M059J (cell line): ENCODE data around the gene SPATA13. TPM values are rescaled to one million over a fixed set of nuclear protein-coding genes. Genes with fewer than 3 reads are reported as not detected.

Source experiments
- DNase-seq: peaks from one replicate; pipeline ENCODE4 v3.0.0-alpha.2; 2012; ENCODE audit warnings: low read depth
- total RNA-seq: library from RNA; depleted of rRNA; stranded (reverse); fragments of >200 nt; shearing (Covaris generic); gene quantifications from 2 replicates; pipeline ENCODE4 v1.2.3, GENCODE V29; 2014

The SPATA13 gene
- total RNA-seq, 1 experiment from 2014 or later, result 7.1 TPM

DNA sequence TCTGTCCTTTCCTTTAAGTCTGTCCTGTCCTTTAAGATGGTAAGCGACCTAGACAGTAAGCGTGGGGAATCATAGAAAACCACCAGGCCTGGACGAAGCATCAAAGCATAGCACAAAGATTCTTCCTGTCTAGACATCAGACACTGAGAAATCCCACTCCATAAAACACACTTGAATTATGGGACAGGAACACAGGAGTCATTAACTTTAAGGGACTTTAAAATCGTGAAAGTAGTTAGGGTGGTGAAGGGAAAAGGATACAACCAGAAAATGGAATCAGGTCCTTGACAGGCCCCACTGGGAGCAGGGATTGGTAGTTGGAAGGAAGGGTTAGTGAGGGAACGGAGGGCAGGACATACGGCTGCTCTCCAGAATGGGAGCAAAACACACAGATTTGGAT is 117.2 kb downstream of the SPATA13 start:
- no peak for DNase-seq

DNA sequence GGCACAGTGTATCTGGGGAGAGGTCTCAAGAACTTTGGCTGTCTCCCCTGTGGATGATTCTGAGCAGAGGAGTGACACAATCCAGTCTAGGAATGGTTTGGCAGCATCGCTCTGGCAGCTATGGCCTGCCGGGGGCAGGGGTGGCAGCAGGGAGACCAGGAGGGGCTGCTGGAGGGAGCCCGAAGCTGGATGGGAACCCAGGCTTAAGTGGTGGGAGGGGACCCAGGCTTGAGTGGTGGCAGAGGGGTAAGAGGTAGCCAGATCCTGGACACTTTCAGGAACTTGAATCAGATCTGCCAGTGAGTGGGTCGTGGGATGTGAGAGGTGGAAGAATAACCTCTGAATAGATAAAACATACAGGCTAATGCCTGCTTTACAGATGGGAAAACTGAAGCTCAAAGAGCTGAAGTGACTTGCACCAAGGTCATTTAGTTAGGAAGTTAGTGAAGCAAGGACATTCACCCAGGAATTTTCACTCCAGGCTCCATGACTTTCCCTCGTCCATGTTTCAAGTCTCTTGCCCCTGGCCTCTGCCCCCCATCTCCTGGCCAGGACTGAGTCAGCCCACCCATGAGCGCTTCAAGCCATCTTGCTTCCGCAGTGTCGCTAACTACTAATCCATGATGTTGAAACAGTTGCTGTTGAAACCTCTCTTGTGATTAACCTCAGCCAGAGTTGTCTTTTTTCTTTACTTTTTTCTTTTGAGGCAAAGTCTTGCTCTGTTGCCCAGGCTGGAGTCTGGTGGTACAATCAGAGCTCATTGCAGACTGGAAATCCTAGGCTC is 119.0 kb downstream of the SPATA13 start:
- DNase-seq, result no peak

DNA sequence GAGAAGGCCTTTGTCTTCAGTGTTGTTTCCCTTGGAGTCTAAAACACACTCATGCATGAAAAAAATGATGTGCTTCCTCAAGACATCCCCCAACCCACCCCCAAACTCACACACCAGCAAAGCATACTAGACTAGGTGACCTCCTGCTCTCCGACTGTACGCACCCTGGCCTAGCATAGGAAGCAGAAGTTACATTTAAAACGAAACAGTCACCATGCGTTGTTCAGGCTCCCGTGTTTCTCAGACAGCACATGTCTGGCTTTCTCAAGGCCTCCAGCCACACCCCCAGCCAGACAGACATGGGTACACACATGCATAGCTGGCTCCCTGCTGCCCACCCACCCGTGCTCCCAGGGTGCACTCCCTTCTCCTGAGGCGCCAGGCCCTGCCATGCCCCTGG is 120.2 kb downstream of the SPATA13 start:
- no peak for DNase-seq

DNA sequence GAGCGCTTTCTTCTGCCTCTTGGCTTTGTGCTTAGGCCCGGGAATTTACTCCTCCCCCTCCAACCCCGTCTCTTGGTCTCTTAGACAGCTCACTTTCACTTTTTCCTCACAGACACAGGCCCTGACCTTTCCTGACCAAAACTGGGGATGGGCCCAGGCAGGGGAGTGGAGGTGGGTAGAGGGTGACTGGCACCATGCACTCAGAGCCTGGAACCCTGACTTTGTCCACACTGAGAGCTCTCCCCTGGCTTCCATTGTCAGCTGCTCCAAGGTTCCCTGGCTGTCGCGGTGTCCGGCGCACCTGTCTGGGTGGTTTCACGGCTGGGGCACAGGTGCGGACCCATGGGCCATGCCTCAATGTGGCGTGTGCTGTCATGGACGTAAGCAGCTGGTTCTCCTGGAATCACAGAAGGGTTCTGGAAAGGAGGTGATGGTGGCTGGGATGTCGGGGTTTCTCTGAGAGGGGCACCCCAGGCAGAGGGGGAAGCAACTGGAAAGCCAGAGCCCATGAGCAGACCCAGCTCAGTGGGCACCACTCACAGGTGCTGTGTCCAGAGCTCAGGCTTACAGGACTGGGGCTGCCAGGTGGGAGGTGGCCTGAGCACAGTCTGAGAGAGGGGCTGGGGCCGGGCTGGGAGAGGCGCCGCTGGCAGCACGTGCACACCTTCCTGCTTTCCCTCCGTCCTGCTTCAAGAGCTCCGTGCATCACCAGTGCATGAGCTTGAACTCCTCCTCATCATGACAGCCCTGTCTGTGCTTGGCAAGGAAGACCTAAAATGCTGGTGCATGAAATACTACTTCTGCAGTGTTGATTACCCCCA is 120.9 kb downstream of the SPATA13 start:
- no peak for DNase-seq

DNA sequence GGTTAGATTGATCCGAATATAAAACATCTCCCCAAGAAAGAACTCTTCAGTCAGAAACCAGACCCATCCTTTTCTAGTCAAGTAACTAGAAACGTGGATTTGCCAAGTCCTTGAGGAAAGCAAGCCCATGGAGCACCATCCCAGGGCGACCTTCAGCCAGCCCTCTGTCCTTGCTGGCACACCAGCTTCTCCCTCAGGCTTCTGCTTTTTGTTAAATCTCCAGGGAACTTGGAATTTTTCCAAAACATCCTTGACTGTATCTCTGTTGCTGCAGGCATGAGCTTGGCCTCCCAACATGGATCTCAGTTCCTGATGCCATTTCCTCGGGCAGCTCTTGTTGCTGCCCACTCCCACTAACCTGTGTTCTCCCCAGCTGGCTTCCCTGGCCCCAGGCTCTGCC is 121.7 kb downstream of the SPATA13 start:
- no peak for DNase-seq

DNA sequence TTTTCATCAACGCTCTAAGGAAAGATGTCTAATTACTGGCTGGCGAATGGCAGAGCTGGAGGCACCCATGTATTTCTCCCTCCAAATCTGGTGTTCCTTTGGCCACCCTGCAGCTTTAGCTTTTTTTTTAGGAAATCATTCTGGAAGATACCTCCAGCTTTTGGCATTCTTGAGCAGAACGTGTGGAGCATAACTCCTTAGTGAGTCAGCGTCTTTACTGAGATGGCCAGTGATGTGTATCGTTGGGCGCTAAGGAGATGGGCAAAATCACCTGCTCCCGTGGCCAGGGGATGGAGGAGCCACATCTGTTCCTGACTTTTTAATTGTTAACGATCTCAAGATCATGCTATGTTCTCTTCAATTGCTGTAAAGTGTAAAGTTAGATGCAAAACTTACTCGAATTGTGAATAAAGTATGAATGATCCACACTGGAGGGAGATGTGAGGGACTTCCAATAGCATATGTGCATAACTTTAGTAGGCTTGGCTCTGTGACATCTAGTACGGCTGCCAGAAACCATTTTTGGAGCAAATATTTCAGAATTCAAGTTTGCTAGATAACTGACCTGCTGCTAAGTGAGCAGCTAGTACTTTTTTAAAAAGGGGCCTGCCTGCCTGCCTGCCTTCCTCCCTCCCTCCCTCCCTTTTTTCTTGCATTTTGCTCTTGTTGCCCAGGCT is 124.5 kb downstream of the SPATA13 start:
- no peak for DNase-seq

DNA sequence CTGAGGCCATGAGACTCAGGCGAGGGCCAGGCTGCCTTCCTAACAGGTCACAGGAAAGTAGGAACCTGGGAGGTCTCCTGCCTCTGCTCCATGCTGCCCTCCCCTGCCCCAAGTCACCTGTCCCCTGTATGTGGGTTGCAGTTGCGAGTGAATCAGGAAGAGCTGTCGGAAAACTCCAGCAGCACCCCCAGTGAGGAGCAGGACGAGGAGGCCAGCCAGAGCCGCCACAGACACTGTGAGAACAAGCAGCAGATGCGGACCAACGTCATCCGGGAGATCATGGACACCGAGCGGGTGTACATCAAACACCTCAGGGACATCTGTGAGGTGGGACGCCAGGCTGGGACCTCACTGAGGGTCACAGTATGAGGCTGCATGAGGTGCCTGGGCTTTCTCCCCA is 126.1 kb downstream of the SPATA13 start:
- no peak for DNase-seq

DNA sequence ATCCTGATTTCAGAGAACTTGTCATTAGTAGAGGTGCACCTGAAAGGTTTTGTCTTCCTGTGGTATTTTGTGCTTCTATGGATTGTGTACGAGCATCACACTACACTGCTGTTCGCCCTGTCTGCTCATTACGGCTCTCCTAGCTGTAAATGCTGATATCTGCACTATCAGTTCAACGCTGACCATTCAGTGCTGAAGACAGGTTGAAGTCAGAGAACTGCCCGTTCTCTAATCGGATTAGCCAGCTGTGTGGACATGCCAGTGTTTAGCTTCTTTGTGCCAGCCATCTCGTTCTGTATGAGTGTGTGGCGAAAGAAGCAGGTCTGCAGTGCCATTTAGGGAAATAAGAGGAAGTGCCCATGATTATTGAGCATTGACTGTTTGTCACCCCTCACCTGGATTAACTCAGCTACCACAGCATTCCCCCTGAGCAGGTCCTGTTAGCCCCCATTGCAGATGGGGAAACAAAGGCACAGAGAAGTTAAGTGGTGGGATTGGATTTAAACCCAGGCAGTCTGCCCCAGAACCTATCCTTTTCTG is 127.3 kb downstream of the SPATA13 start:
- DNase-seq, result no peak

DNA sequence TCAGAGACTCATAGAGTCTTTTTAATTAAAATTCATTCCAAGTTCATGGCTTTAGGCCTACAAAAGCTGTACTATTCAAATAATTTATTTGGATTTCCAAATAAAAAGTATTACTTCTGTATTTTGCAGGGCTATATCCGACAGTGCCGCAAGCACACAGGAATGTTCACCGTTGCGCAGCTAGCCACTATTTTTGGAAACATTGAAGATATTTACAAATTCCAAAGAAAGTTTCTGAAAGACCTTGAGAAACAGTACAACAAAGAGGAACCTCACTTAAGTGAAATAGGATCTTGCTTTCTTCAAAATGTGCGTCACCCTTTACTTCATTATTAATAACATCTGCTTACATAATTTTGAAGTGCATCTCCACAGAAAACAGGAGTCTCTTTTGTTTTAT is 128.3 kb downstream of the SPATA13 start:
- DNase-seq, result no peak

DNA sequence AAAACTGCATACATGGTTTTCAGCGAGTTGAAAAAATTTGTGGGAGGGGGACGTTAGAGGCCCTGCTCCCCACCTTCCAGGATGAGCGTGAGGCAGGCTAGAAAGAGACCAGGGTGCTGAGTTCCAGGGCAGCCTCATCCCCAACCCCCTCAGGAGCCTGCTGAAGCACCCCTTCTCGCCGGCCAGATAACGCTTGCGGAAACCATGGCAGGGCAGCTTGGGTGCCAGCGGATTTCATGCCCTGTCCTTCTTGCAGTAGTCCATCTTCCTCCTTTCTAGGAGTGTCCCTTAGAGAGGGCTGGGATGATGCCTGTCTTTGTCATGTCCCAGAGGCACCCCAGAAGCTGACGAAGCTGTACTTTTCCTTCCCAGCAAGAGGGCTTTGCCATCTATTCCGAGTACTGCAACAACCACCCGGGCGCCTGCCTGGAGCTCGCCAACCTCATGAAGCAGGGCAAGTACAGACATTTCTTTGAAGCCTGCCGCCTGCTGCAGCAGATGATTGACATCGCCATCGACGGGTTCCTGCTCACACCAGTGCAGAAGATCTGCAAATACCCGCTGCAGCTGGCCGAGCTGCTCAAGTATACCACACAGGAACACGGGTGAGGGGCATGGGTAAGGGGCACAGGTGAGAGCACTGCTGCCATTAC is 129.9 kb downstream of the SPATA13 start:
- no peak for DNase-seq

DNA sequence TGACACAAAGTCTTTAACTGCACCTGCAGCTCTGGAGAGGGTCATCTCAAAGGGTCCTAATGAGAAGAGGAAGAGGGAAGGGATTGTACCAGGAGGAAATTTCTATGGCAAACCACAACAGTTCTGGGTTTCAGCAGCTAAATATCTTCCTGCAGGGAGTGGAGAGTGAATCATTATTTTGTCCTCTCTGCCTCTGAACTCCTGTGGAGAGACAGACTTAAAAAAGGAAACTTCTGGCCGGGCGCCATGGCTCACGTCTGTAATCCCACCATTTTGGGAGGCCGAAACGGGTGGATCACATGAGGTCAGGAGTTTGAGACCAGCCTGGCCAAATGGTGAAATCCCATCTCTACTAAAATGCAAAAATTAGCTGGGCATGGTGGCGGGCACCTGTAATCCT is 132.0 kb downstream of the SPATA13 start:
- DNase-seq, result no peak

DNA sequence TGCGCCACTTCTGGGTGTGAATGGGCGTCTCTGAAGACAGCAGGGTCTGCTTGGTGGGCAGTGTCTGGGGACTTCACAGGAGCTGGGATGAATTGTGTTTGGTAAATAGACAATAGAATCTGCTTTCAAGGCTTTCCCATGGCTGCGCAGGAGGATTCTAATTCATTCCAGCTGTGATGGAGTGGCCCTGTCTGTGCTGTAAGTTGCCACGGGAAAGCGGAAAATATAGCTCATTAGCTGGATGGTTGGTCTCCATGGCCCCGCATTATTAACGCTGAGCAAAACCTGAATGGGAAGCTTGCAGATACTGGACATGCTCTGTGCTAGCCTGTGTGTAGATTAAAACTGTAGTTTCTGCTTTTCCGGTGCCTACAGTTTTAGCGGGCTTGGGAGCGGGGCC is 133.2 kb downstream of the SPATA13 start:
- no peak for DNase-seq

DNA sequence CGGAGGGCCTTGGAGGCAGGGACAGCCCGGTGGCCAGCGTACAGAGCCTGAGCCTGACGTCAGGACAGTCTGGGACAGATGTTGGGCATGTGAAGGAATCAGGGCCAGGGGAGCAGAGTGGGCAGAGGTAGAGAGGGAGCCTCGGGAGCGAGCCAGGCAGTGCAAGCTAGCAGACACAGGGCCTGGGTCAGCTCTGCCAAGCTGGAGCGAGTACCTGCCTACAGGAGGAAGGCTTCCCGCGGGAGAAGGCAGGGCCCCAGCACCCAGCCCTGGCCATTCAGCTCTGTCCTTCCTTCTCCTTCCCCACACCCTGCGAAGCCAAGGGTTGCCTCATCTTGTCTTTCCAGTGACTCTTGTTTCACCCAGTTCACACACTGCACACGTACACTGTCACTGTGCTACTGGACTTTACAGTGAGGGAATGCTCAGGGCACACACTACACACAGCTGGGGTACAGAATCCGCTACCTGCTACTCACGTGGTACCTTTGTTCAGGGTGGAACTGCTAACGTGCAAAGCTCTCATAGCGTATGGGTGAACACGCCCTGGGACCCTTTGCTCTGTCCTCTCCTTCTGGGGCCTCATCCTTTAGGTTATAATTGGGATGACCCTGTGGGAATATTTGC is 139.1 kb downstream of the SPATA13 start:
- no peak for DNase-seq

DNA sequence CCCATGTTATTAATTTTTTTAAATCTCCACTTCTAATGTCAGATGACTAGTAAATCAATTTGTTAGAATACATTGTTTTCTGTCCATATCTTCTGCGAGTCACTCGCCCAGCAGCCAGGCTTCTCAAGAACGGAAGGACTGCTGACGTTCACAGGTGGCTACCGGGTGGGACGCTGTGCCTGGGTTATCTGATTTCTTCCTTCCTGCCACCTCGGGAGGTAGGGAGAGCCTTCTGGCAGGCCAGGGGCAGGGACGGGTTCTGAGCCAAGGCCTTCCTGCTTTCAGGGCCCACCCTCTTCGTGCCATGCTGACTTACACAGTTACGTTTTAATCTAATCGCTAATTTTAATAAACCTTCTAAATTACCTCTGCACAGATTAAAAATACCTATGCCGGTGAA is 140.9 kb downstream of the SPATA13 start:
- DNase-seq, result no peak

DNA sequence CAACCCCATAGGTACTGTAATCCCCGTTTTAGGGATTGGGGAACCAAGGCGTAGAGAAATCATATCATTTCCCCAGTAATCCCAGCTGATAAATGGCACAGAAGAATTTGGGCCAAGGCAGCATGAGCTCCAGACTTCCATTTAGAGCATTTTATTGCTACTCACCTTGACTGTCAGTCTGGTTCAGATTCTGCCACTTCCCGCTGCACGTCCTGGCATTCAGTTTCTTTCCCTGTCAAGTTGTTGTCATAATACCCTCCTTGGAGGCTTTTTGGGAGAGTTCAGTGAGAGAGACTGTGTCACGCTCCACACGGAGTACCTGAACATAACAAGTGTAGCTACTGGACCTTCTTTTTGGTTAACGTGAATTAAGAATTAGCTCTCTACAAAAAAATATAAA is 141.4 kb downstream of the SPATA13 start:
- no peak for DNase-seq

DNA sequence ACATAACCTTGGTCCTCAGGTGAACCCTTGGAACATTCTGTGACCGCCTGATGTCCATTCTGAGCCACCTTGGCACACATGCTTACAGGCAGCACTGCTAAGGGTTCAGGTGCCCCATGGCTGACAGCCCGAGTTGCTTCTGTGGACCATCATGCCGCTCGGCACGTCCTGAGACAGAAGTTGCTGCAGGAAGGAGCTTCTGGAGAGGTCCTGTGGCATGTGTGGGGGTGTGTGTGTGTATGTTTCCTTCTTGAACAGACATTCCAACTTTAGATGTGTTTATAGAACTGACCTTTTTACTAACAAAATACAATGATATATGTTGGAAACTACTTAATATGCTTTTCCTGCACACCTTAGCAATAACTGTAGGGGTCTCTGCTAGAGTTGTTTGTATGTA is 144.1 kb downstream of the SPATA13 start:
- no peak for DNase-seq

DNA sequence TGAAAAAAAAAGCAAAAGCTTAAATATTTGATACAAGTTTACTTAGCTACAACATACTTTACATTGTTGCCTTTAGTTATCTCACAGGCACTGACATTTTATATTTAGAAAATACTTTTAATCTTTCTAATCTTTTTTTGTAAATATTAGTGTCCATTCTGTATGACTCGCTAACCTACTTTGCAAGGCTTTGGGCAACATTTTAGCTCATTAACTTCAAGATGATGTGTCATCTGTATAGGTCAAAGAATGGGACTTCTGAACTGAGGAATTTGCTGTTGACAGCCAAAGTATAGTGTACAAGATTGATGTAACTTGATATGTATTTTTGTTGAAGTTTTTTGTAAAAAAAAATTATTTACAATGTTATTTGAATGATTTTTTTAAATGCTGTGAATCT is 146.1 kb downstream of the SPATA13 start:
- peak; percentile 64 for DNase-seq

DNA sequence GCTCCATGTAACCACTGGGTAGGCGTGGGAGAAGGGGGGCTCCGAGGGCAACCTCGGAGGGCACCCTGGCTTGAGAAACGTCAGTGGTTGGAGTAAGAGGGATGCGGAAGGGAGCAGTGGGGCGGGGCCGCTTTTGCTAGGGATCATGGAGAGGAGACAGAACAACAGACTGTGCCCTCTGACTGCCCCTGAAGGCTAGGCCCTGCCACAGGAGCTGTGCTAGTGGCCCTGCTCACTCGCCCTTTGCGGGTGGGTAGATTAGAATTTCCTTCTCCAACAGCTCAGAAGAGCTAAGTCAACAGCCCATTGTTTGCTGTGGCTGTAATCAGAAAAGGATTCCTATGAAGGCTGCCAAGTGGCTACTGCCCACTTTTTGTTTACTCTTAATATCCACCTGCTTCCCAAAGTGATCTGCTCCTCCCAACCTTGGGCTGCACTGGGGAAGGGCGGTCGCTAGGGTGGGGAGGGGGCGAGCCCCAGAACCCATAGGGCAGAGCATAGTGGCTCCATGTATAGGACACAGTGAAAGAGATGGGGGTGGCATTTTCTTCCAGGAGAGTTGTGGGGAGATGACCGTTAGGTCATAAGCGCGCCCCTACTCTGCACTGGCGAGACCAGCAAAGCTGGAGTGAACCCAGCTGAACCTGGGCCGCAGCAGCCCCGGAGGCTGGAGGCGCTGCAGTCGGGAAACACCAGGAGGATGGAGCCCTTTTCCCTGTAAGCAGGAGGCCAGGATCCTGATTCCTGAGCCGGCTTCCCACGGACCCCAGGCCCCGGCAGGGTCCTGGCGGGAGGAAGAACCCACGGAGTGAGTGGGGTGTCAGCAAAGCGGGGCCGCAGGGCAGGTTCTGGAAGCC is 146.9 kb downstream of the SPATA13 start:
- no peak for DNase-seq

DNA sequence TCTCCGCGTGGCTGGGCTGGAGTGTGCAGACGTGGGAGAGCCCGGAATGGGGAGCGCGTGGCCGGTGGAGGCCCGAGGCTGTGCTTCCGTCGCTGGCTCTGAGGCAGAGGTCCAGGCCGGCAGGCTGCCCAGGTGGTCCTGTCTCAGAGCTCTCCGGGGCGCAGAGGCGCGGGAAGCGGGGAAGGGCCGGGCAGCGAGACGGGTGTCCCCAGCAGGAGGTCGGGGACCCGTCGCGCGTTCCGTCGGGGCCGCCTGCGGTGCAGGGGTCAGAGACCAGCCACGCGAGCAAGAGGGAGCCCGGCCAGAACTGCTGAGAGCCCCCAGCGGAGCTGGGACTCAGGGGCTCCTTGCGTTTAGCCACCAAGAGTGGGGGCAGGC is 147.5 kb downstream of the SPATA13 start:
- DNase-seq, result no peak

DNA sequence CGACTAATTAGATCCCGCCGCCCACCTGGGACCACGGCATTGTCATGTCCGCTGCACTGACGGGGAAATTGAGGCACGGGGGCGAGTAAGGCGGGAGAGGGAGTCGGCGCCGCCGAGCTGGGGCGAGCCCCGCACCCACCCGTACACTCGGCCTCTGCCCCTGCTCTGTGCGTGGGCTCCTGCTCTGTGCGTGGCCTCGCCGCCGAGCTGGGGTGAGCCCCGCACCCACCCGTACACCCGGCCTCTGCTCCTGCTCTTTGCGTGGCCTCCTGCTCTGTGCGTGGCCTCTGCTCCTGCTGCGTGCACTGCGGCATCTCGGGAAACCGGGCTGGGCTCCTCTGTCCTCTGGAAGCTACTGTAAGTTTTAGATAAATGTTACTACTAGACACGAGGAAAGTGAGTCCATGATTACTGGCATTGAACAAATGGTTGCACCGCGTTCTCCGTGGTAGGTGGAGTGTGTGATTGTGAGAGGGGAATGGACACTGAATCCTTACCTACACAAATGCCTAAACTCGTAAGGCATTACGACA is 148.0 kb downstream of the SPATA13 start:
- DNase-seq, result no peak
